Endothelial cell of umbilical vein (primary cell): Measurements from ENCODE around the gene LCN9. TPM values are rescaled to one million over a fixed set of nuclear protein-coding genes. Genes with fewer than 3 reads are reported as not detected.

Experiments
- BruUV-seq: library from RNA; stranded (reverse); fragments of 400-500 nt; replicated peaks from 2 replicates; lab custom pipeline; 2021; lab: Mats Ljungman, UMichigan
- CTCF ChIA-PET: fragments of 300-600, 350-600 bp; sonication (Branson Sonifier 250); formaldehyde crosslinking; loops from one replicate; lab custom pipeline; 2021; ENCODE audit warnings: antibody characterized with exemption, inconsistent platforms; lab: Charles Lee
- POLR2A ChIA-PET: fragments of 300-600, 350-600 bp; sonication (Branson Sonifier 250); formaldehyde crosslinking; loops from one replicate; lab custom pipeline; 2021; ENCODE audit warnings: antibody characterized with exemption, inconsistent platforms; lab: Charles Lee
- DNase-seq: peaks from one replicate; pipeline ENCODE4 v3.0.0-alpha.2; 2011; ENCODE audit warnings: low read depth, low spot score
- FAIRE-seq: peaks from 2 replicates; lab custom pipeline; 2011; peaks lifted over from hg19 to GRCh38; lab: Jason Lieb, UNC
- H2AFZ ChIP-seq: 2 replicates; pipeline ENCODE4 v1.6.0; 2012; ENCODE audit warnings: low read depth, low read length, control low read depth, inconsistent platforms
- H3K27ac ChIP-seq: 2 replicates; pipeline ENCODE4 v1.5.1; 2011; ENCODE audit warnings: low read depth, mild to moderate bottlenecking, control low read depth, low read length, moderate library complexity; ENCODE audit not compliant: insufficient read depth
- H3K27me3 ChIP-seq, 2 experiments: 2 replicates each; pipeline versions ENCODE4 v1.6.0 to v1.6.1; 2011; ENCODE audit warnings: low read length in 2 of 2, mixed read lengths in 1 of 2; ENCODE audit not compliant: control insufficient read depth in 2 of 2, insufficient read depth in 2 of 2
- H3K36me3 ChIP-seq, 2 experiments: 2 replicates in 1 of 2; 3 replicates in 1 of 2; pipeline ENCODE4 v1.5.1; 2011; ENCODE audit warnings: low read length in 2 of 2, mild to moderate bottlenecking in 1 of 2, moderate library complexity in 1 of 2; ENCODE audit not compliant: control insufficient read depth in 2 of 2, insufficient read depth in 2 of 2; ENCODE audit errors: extremely low read depth in 1 of 2
- H3K4me1 ChIP-seq: 3 replicates; pipeline ENCODE4 v1.5.1; 2011; ENCODE audit warnings: mild to moderate bottlenecking, low read length; ENCODE audit not compliant: control insufficient read depth, insufficient read depth; ENCODE audit errors: extremely low read depth
- H3K4me2 ChIP-seq: 2 replicates; pipeline ENCODE4 v1.6.1; 2011; ENCODE audit warnings: low read length, control low read depth, mixed read lengths; ENCODE audit not compliant: insufficient read depth
- H3K4me3 ChIP-seq, 3 experiments: fragments of 200-600 bp in 1 of 3; sonication (generic), shearing (Covaris generic) in 1 of 3; replicated peaks in 1 of 3; 2 replicates each; pipeline ENCODE4 v1.5.1; 2011 to 2016; ENCODE audit warnings: control low read depth in 3 of 3, low read length in 3 of 3, mild to moderate bottlenecking in 2 of 3, inconsistent platforms in 1 of 3, low read depth in 1 of 3, moderate library complexity in 1 of 3; ENCODE audit not compliant: insufficient read depth in 1 of 3
- H3K79me2 ChIP-seq: 2 replicates; pipeline ENCODE4 v1.6.0; 2012; ENCODE audit warnings: low read length, inconsistent platforms; ENCODE audit not compliant: control insufficient read depth, insufficient read depth
- H3K9ac ChIP-seq: replicated peaks from 2 replicates; pipeline ENCODE3; 2011; ENCODE audit warnings: low read length, control low read depth; ENCODE audit not compliant: insufficient read depth; ENCODE audit errors: extremely low read depth
- H3K9me1 ChIP-seq: replicated peaks from 3 replicates; pipeline ENCODE4 v1.6.0; 2011; ENCODE audit warnings: mild to moderate bottlenecking, low read length; ENCODE audit not compliant: control insufficient read depth, insufficient read depth; ENCODE audit errors: extremely low read depth
- H3K9me3 ChIP-seq: replicated peaks from 2 replicates; pipeline ENCODE4 v1.5.1; 2012; ENCODE audit warnings: low read length, inconsistent platforms; ENCODE audit not compliant: control insufficient read depth, insufficient read depth
- H4K20me1 ChIP-seq: replicated peaks from 2 replicates; pipeline ENCODE3; 2011; ENCODE audit warnings: mild to moderate bottlenecking, low read length; ENCODE audit not compliant: control insufficient read depth, insufficient read depth; ENCODE audit errors: extremely low read depth
- CTCF ChIP-seq, 2 donors: IDR thresholded peaks; 1 replicate in 1 of 2; 2 replicates in 1 of 2; pipeline ENCODE4 v1.5.1; 2011; ENCODE audit warnings: low read length in 2 of 2, mild to moderate bottlenecking in 2 of 2, moderate library complexity in 2 of 2, control low read depth in 1 of 2, inconsistent platforms in 1 of 2, low read depth in 1 of 2; ENCODE audit not compliant: insufficient read depth in 1 of 2; ENCODE audit errors: extremely low read depth in 1 of 2
- EZH2 ChIP-seq: IDR thresholded peaks from 2 replicates; pipeline ENCODE4 v1.6.1; 2012; ENCODE audit warnings: borderline replicate concordance, low read depth, mild to moderate bottlenecking, moderate library complexity, low read length, inconsistent platforms; ENCODE audit not compliant: severe bottlenecking
- FOS ChIP-seq: IDR thresholded peaks from 2 replicates; pipeline ENCODE4 v1.6.1; 2011; ENCODE audit warnings: mild to moderate bottlenecking, low read length, moderate library complexity, borderline replicate concordance; ENCODE audit not compliant: insufficient read depth
- GATA2 ChIP-seq: IDR thresholded peaks from 2 replicates; pipeline ENCODE4 v1.7.0; 2011; ENCODE audit warnings: low read depth, mild to moderate bottlenecking, moderate library complexity, mixed read lengths, low read length; ENCODE audit not compliant: insufficient read length, insufficient read depth
- JUN ChIP-seq: IDR thresholded peaks from 2 replicates; pipeline ENCODE4 v1.6.1; 2011; ENCODE audit warnings: borderline replicate concordance, low read depth; ENCODE audit not compliant: insufficient read length, insufficient read depth
- MAX ChIP-seq: IDR thresholded peaks from 2 replicates; pipeline ENCODE4 v1.6.1; 2011; ENCODE audit not compliant: insufficient read depth, insufficient read length
- MYC ChIP-seq: IDR thresholded peaks from one replicate; pipeline ENCODE4 v1.6.1; 2011; ENCODE audit warnings: mild to moderate bottlenecking, low read depth, low read length
- POLR2A ChIP-seq: IDR thresholded peaks from 2 replicates; pipeline ENCODE4 v1.6.1; 2012; ENCODE audit warnings: low read depth, mild to moderate bottlenecking, control low read depth, low read length
- POLR2AphosphoS5 ChIP-seq: IDR thresholded peaks from 2 replicates; pipeline ENCODE4 v1.6.1; 2012; ENCODE audit warnings: low read depth, mild to moderate bottlenecking, control low read depth, low read length, moderate library complexity; ENCODE audit not compliant: insufficient read depth
- dilution Hi-C: fragments of 300-500 bp; cut with MboI; formaldehyde crosslinking; loops from one replicate; pipeline ENCODE4 v1.15.0; 2019; ENCODE audit warnings: low sequenced_read_pairs; ENCODE audit not compliant: extremely low pct_ligation_motif_present
- intact Hi-C: fragments of 100-400 bp; cut with micrococcal nuclease; formaldehyde crosslinking; loops from one replicate; pipeline ENCODE4 v1.10.0; 2022
- polyA plus RNA-seq, 4 experiments: library from polyadenylated mRNA; depleted of rRNA in 3 of 4; stranded (reverse) in 3 of 4; unstranded in 1 of 4; fragments of >200 nt; gene quantifications; 2 replicates each; pipeline versions ENCODE4 v1.2.1 to v1.2.3, GENCODE V29; 2011 to 2012; ENCODE audit warnings: missing spikeins in 1 of 4
- total RNA-seq: library from RNA; stranded (reverse); gene quantifications from 2 replicates; pipeline ENCODE4 v1.2.3, GENCODE V29; 2021

Gene LCN9
- total and polyA plus RNA-seq, 2 donors (not counting 3 experiments of a cell fraction or from before 2014, with no cell fraction given): not detected

DNA sequence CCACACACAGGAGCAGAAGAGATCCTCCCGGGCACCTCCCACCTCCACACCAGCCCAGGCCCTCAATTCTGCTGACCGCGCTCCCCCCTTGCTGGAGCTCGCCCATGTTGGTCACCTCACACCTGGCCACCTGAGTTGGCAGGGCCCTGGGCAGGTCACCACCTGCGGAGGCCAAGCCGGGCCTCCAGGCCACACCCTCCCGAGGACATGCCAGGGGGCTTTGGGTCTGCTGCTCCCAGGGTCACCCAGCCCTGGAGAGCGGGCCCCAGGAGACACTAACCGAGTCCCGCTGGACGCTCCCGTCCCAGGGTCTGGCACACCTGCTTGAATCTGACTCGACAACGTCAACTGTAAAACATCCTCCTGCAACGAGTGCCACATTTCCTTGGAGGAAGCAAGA is 34.1 kb downstream of the LCN9 start:
- Histone ChIP-seq H3K4me3 (no peak overlapping the region), H3K4me1 (peaks cover 2% of the 10 kb centered on the region), H4K20me1 (no peaks in the 10 kb centered on the region), H3K27ac (no peak overlapping the region), H3K9me3 (no peaks in the 10 kb centered on the region), H3K79me2 (no peaks in the 10 kb centered on the region), H3K4me2 (no peak overlapping the region), H3K9me1 (no peaks in the 10 kb centered on the region), H3K9ac (no peak overlapping the region), H3K36me3 (no peaks in the 10 kb centered on the region), H3K27me3 (no peaks in the 10 kb centered on the region), H2AFZ (no peak overlapping the region)
- intact Hi-C loops (no loop called here), dilution Hi-C loops (no loop called here)
- FAIRE-seq (no peak), DNase-seq (no peak)
- CTCF ChIA-PET: no interaction called here
- TF ChIP-seq CTCF (IDR thresholded peaks at IDR 0.05; ENCODE audit: extremely low read depth in 1 of 2, insufficient read depth in 1 of 2, low read depth in 1 of 2, low read length in 2 of 2) (no peak), MYC (no peak), MAX (no peak), POLR2AphosphoS5 (no peak), FOS (no peak), POLR2A (no peak), JUN (no peak), EZH2 (no peak), GATA2 (no peak)
- POLR2A ChIA-PET: no interaction called here
- BruUV-seq: no TSS peak
